H1 (cell line): ENCODE data around the gene OTOS. TPM values are rescaled to one million over a fixed set of nuclear protein-coding genes. Genes with fewer than 3 reads are reported as not detected.
A peak's percentile ranks its signal among the peaks of the same experiment; 100 is the strongest.

Experiments
- CTCF ChIA-PET: fragments of 300-600 bp; sonication (Branson Sonifier 250); formaldehyde crosslinking; loops from one replicate; lab custom pipeline; 2021; ENCODE audit not compliant: partially characterized antibody; lab: Charles Lee
- POLR2A ChIA-PET: fragments of 300-600 bp; sonication (Branson Sonifier 250); formaldehyde crosslinking; loops from one replicate; lab custom pipeline; 2021; ENCODE audit warnings: inconsistent platforms; ENCODE audit not compliant: partially characterized antibody; lab: Charles Lee
- DNase-seq, 2 experiments: peaks; one replicate each; pipeline versions ENCODE4 v3.0.0 to v3.0.0-alpha.2; 2010 to 2022; ENCODE audit warnings: low spot score in 2 of 2, low read depth in 1 of 2, mixed read lengths in 1 of 2
- FAIRE-seq: peaks from 2 replicates; lab custom pipeline; 2011; peaks lifted over from hg19 to GRCh38; lab: Jason Lieb, UNC
- H2AFZ ChIP-seq: 2 replicates; pipeline ENCODE4 v1.8.1; 2012; ENCODE audit warnings: low read length, inconsistent platforms
- H2AK5ac ChIP-seq: 2 replicates; pipeline ENCODE4 v1.6.1; 2013; ENCODE audit warnings: low read depth, low read length
- H2BK120ac ChIP-seq: replicated peaks from 2 replicates; pipeline ENCODE3; 2013; ENCODE audit warnings: low read depth, low read length, inconsistent platforms
- H2BK12ac ChIP-seq: 2 replicates; pipeline ENCODE4 v1.6.1; 2013; ENCODE audit warnings: low read depth, low read length
- H2BK15ac ChIP-seq: 2 replicates; pipeline ENCODE4 v1.6.1; 2013; ENCODE audit warnings: low read length
- H2BK20ac ChIP-seq: 2 replicates; pipeline ENCODE4 v1.6.1; 2013; ENCODE audit warnings: low read length
- H2BK5ac ChIP-seq: 2 replicates; pipeline ENCODE4 v1.6.1; 2013; ENCODE audit warnings: low read depth, low read length
- H3K14ac ChIP-seq: 2 replicates; pipeline ENCODE4 v1.6.1; 2013; ENCODE audit warnings: inconsistent platforms; ENCODE audit not compliant: insufficient read length
- H3K18ac ChIP-seq: 2 replicates; pipeline ENCODE4 v1.6.1; 2013; ENCODE audit warnings: low read length; ENCODE audit errors: extremely low read depth
- H3K23ac ChIP-seq: 2 replicates; pipeline ENCODE4 v1.6.1; 2013; ENCODE audit warnings: inconsistent platforms; ENCODE audit not compliant: insufficient read length
- H3K23me2 ChIP-seq: 2 replicates; pipeline ENCODE4 v1.6.1; 2013; ENCODE audit warnings: low read depth, low read length
- H3K27ac ChIP-seq: 2 replicates; pipeline ENCODE4 v1.6.1; 2011; ENCODE audit warnings: low read depth, low read length, inconsistent platforms
- H3K27me3 ChIP-seq, 4 experiments: replicated peaks in 1 of 4; 1 replicate in 1 of 4; 2 replicates in 3 of 4; pipeline versions ENCODE4 v1.6.1 to v1.8.1; 2011 to 2013; ENCODE audit warnings: low read length in 3 of 4, mild to moderate bottlenecking in 3 of 4, inconsistent platforms in 2 of 4, mixed read lengths in 2 of 4, moderate library complexity in 1 of 4; ENCODE audit not compliant: control insufficient read depth in 3 of 4, insufficient read depth in 3 of 4; ENCODE audit errors: extremely low read depth in 1 of 4
- H3K36me3 ChIP-seq, 4 experiments: 2 replicates each; pipeline versions ENCODE4 v1.6.1 to v1.8.1; 2011 to 2013; ENCODE audit warnings: mild to moderate bottlenecking in 4 of 4, low read length in 3 of 4, moderate library complexity in 2 of 4, control low read depth in 1 of 4, inconsistent platforms in 1 of 4; ENCODE audit not compliant: insufficient read depth in 4 of 4, control insufficient read depth in 2 of 4
- H3K4ac ChIP-seq: replicated peaks from 2 replicates; pipeline ENCODE3; 2013; ENCODE audit warnings: low read length, low read depth, mixed read lengths, inconsistent platforms; ENCODE audit not compliant: insufficient read length
- H3K4me1 ChIP-seq, 4 experiments: replicated peaks in 1 of 4; 1 replicate in 1 of 4; 2 replicates in 3 of 4; pipeline versions ENCODE4 v1.6.1 to v1.8.1; 2011 to 2013; ENCODE audit warnings: low read length in 3 of 4, inconsistent platforms in 2 of 4, mixed read lengths in 1 of 4; ENCODE audit not compliant: insufficient read depth in 4 of 4, control insufficient read depth in 3 of 4
- H3K4me2 ChIP-seq, 2 experiments: 2 replicates each; pipeline versions ENCODE4 v1.6.1 to v1.8.1; 2011 to 2013; ENCODE audit warnings: low read depth in 2 of 2, low read length in 2 of 2, control low read depth in 1 of 2, inconsistent platforms in 1 of 2, mild to moderate bottlenecking in 1 of 2; ENCODE audit not compliant: insufficient read depth in 1 of 2
- H3K4me3 ChIP-seq, 4 experiments: fragments of 200-600, 300-600 bp in 1 of 4; sonication (generic), shearing (Covaris generic), sonication (Bioruptor Twin) in 1 of 4; 2 replicates each; pipeline versions ENCODE4 v1.5.1 to v1.8.1; 2011 to 2016; ENCODE audit warnings: low read length in 4 of 4, low read depth in 3 of 4, control low read depth in 2 of 4, inconsistent platforms in 2 of 4, mild to moderate bottlenecking in 2 of 4, mixed read lengths in 1 of 4, moderate library complexity in 1 of 4; ENCODE audit not compliant: insufficient read depth in 2 of 4; ENCODE audit errors: extremely low read depth in 1 of 4
- H3K56ac ChIP-seq: replicated peaks from 2 replicates; pipeline ENCODE3; 2013; ENCODE audit warnings: low read depth, mild to moderate bottlenecking, mixed read lengths, low read length, inconsistent platforms; ENCODE audit not compliant: insufficient read length
- H3K79me1 ChIP-seq: 2 replicates; pipeline ENCODE4 v1.6.1; 2013; ENCODE audit warnings: low read depth, low read length, control low read depth
- H3K79me2 ChIP-seq, 2 experiments: 2 replicates each; pipeline versions ENCODE4 v1.6.1 to v1.8.1; 2012 to 2013; ENCODE audit warnings: low read length in 2 of 2, mild to moderate bottlenecking in 2 of 2, inconsistent platforms in 1 of 2; ENCODE audit not compliant: insufficient read depth in 2 of 2, control insufficient read depth in 1 of 2
- H3K9ac ChIP-seq, 4 experiments: replicated peaks in 1 of 4; 1 replicate in 1 of 4; 2 replicates in 3 of 4; pipeline versions ENCODE4 v1.6.1 to v1.8.1; 2011 to 2013; ENCODE audit warnings: low read depth in 3 of 4, low read length in 3 of 4, control low read depth in 2 of 4, mild to moderate bottlenecking in 2 of 4, moderate library complexity in 2 of 4, inconsistent platforms in 1 of 4; ENCODE audit errors: extremely low read depth in 1 of 4
- H3K9me3 ChIP-seq, 2 experiments: 2 replicates each; pipeline versions ENCODE4 v1.6.1 to v1.8.1; 2012 to 2013; ENCODE audit warnings: mild to moderate bottlenecking in 2 of 2, moderate library complexity in 2 of 2, control low read depth in 1 of 2, inconsistent platforms in 1 of 2, low read depth in 1 of 2, low read length in 1 of 2, mixed read lengths in 1 of 2; ENCODE audit not compliant: insufficient read depth in 2 of 2
- H4K20me1 ChIP-seq, 2 experiments: replicated peaks in 1 of 2; 2 replicates each; pipeline versions ENCODE3 to v1.8.1; 2011 to 2013; ENCODE audit warnings: inconsistent platforms in 2 of 2, low read length in 2 of 2, mild to moderate bottlenecking in 1 of 2; ENCODE audit not compliant: insufficient read depth in 2 of 2, control insufficient read depth in 1 of 2
- H4K5ac ChIP-seq: 2 replicates; pipeline ENCODE4 v1.6.1; 2013; ENCODE audit warnings: low read length, low read depth, mixed read lengths, inconsistent platforms; ENCODE audit not compliant: insufficient read length
- H4K8ac ChIP-seq: 2 replicates; pipeline ENCODE4 v1.8.0; 2013; ENCODE audit warnings: mild to moderate bottlenecking, moderate library complexity, low read length, inconsistent platforms; ENCODE audit not compliant: insufficient read depth; ENCODE audit errors: extremely low read depth
- H4K91ac ChIP-seq: replicated peaks from 2 replicates; pipeline ENCODE3; 2013; ENCODE audit warnings: low read length, mixed read lengths, inconsistent platforms; ENCODE audit not compliant: insufficient read length
- CHD2 ChIP-seq: IDR thresholded peaks from 2 replicates; pipeline ENCODE4 v1.6.1; 2012; ENCODE audit warnings: low read length, improper control_type of control experiment
- EZH2 ChIP-seq: fragments of 200-600 bp; sonication (generic); IDR thresholded peaks from 2 replicates; pipeline ENCODE4 v1.7.1; 2012; ENCODE audit warnings: low read depth, mild to moderate bottlenecking, moderate library complexity, low read length, inconsistent platforms; ENCODE audit not compliant: severe bottlenecking
- SP2 ChIP-seq: IDR thresholded peaks from 2 replicates; pipeline ENCODE4 v1.6.1; 2012; ENCODE audit warnings: mild to moderate bottlenecking, low read length, inconsistent platforms
- TAF7 ChIP-seq: optimal IDR thresholded peaks from 2 replicates; pipeline ENCODE3; 2011; ENCODE audit warnings: low read depth, mild to moderate bottlenecking, inconsistent platforms, low read length, moderate library complexity, borderline replicate concordance
- WGBS, 2 experiments: shearing (Covaris generic) in 1 of 2; methylation state at CpG; one replicate each; pipeline versions ENCODE4 v1.1.6 to v1.1.7; 2013 to 2015; ENCODE audit warnings: low lambda C conversion rate in 2 of 2, mixed read lengths in 2 of 2, inconsistent platforms in 1 of 2, low coverage in 1 of 2, missing lambda C conversion rate in 1 of 2; ENCODE audit not compliant: insufficient replicate concordance in 2 of 2, insufficient coverage in 1 of 2, insufficient read length in 1 of 2; ENCODE audit errors: extremely low coverage in 1 of 2, missing lambda C conversion rate in 1 of 2; 5-methylcytosine and 5-hydroxymethylcytosine counted together
- polyA plus RNA-seq, 7 experiments: library from polyadenylated mRNA; depleted of rRNA in 3 of 7; stranded (reverse) in 5 of 7; unstranded in 2 of 7; fragments of >200 nt in 5 of 7; fragments of 200-250 nt in 2 of 7; gene quantifications; 1 replicate in 5 of 7; 2 replicates in 1 of 7; 4 replicates in 1 of 7; pipeline versions ENCODE4 v1.2.1 to v1.2.3, GENCODE V29; 2011 to 2013; ENCODE audit warnings: missing spikeins in 2 of 7, mixed read lengths in 2 of 7
- total RNA-seq: library from RNA; stranded (reverse); fragmentation: NEBNext Ultra II Directional; extraction: Animal tissue kit (Norgen Biotek cat#: 25700); gene quantifications from 2 replicates; pipeline ENCODE4 v1.2.1, GENCODE V29; 2021

OTOS gene
- total and polyA plus RNA-seq, 2 of the 8 experiments (the other 6 are each of a cell fraction or from before 2014, with no cell fraction given): 0.17 TPM; not detected in 1

GRCh38 chr2:240107477-240107796, 33.0 kb downstream of the OTOS start:
- Histone ChIP-seq H3K23me2 (no peaks in the 10 kb centered on the region), H2BK120ac (no peak overlapping the region), H2BK5ac (no peak overlapping the region), H3K4me2 (no peak overlapping the region), H2BK20ac (no peak overlapping the region), H4K8ac (no peak overlapping the region), H3K9ac (no peak overlapping the region), H2BK15ac (no peak overlapping the region), H4K91ac (no peak overlapping the region), H3K9me3 (no peaks in the 10 kb centered on the region), H3K23ac (no peak overlapping the region), H3K14ac (no peak overlapping the region), H4K20me1 (no peaks in the 10 kb centered on the region), H3K56ac (no peak overlapping the region), H2BK12ac (no peak overlapping the region), H2AK5ac (no peak overlapping the region), H3K79me1 (no peaks in the 10 kb centered on the region), H3K18ac (no peak overlapping the region), H3K36me3 (no peaks in the 10 kb centered on the region), H2AFZ (peak overlapping the region; percentile 32; the same call in 1 of the 2 replicates), H3K27me3 (no peaks in the 10 kb centered on the region; a peak in 1 of 7 replicates), H3K4me1 (no peaks in the 10 kb centered on the region), H3K4me3 (no peak overlapping the region), H4K5ac (no peak overlapping the region), H3K79me2 (no peaks in the 10 kb centered on the region), H3K4ac (no peak overlapping the region), H3K27ac (no peak overlapping the region)
- FAIRE-seq (no peak), DNase-seq (no peak)
- 83% methylated on average over 6 of the region's 6 CpGs; no CpG with 5 or more reads in 1 of the 2 experiments for WGBS, 2 experiments
- ChIA-PET CTCF (interaction anchor here (0.6 to 2.0 kb wide), 2 partner anchors 10 to 46 kb away, joined by 3 to 4 read pairs; no protein-coding TSS in a partner anchor), POLR2A (no interaction called here)
- TF ChIP-seq TAF7: no peak
- no peak for TF ChIP-seq CHD2
- no peak for TF ChIP-seq SP2
- no peak for TF ChIP-seq EZH2
